Endothelial cell of umbilical vein (primary cell): ENCODE measurements around the gene CEACAM7. TPM values are rescaled to one million over a fixed set of nuclear protein-coding genes. Genes with fewer than 3 reads are reported as not detected.

Experiments
- BruUV-seq: library from RNA; stranded (reverse); fragments of 400-500 nt; replicated peaks from 2 replicates; lab custom pipeline; 2021; lab: Mats Ljungman, UMichigan
- CTCF ChIA-PET: fragments of 300-600, 350-600 bp; sonication (Branson Sonifier 250); formaldehyde crosslinking; loops from one replicate; lab custom pipeline; 2021; ENCODE audit warnings: antibody characterized with exemption, inconsistent platforms; lab: Charles Lee
- POLR2A ChIA-PET: fragments of 300-600, 350-600 bp; sonication (Branson Sonifier 250); formaldehyde crosslinking; loops from one replicate; lab custom pipeline; 2021; ENCODE audit warnings: antibody characterized with exemption, inconsistent platforms; lab: Charles Lee
- DNase-seq: peaks from one replicate; pipeline ENCODE4 v3.0.0-alpha.2; 2011; ENCODE audit warnings: low read depth, low spot score
- FAIRE-seq: peaks from 2 replicates; lab custom pipeline; 2011; peaks lifted over from hg19 to GRCh38; lab: Jason Lieb, UNC
- H2AFZ ChIP-seq: 2 replicates; pipeline ENCODE4 v1.6.0; 2012; ENCODE audit warnings: low read depth, low read length, control low read depth, inconsistent platforms
- H3K27ac ChIP-seq: 2 replicates; pipeline ENCODE4 v1.5.1; 2011; ENCODE audit warnings: low read depth, mild to moderate bottlenecking, control low read depth, low read length, moderate library complexity; ENCODE audit not compliant: insufficient read depth
- H3K27me3 ChIP-seq, 2 experiments: 2 replicates each; pipeline versions ENCODE4 v1.6.0 to v1.6.1; 2011; ENCODE audit warnings: low read length in 2 of 2, mixed read lengths in 1 of 2; ENCODE audit not compliant: control insufficient read depth in 2 of 2, insufficient read depth in 2 of 2
- H3K36me3 ChIP-seq, 2 experiments: 2 replicates in 1 of 2; 3 replicates in 1 of 2; pipeline ENCODE4 v1.5.1; 2011; ENCODE audit warnings: low read length in 2 of 2, mild to moderate bottlenecking in 1 of 2, moderate library complexity in 1 of 2; ENCODE audit not compliant: control insufficient read depth in 2 of 2, insufficient read depth in 2 of 2; ENCODE audit errors: extremely low read depth in 1 of 2
- H3K4me1 ChIP-seq: 3 replicates; pipeline ENCODE4 v1.5.1; 2011; ENCODE audit warnings: mild to moderate bottlenecking, low read length; ENCODE audit not compliant: control insufficient read depth, insufficient read depth; ENCODE audit errors: extremely low read depth
- H3K4me2 ChIP-seq: 2 replicates; pipeline ENCODE4 v1.6.1; 2011; ENCODE audit warnings: low read length, control low read depth, mixed read lengths; ENCODE audit not compliant: insufficient read depth
- H3K4me3 ChIP-seq, 3 experiments: fragments of 200-600 bp in 1 of 3; sonication (generic), shearing (Covaris generic) in 1 of 3; replicated peaks in 1 of 3; 2 replicates each; pipeline ENCODE4 v1.5.1; 2011 to 2016; ENCODE audit warnings: control low read depth in 3 of 3, low read length in 3 of 3, mild to moderate bottlenecking in 2 of 3, inconsistent platforms in 1 of 3, low read depth in 1 of 3, moderate library complexity in 1 of 3; ENCODE audit not compliant: insufficient read depth in 1 of 3
- H3K79me2 ChIP-seq: 2 replicates; pipeline ENCODE4 v1.6.0; 2012; ENCODE audit warnings: low read length, inconsistent platforms; ENCODE audit not compliant: control insufficient read depth, insufficient read depth
- H3K9ac ChIP-seq: replicated peaks from 2 replicates; pipeline ENCODE3; 2011; ENCODE audit warnings: low read length, control low read depth; ENCODE audit not compliant: insufficient read depth; ENCODE audit errors: extremely low read depth
- H3K9me1 ChIP-seq: replicated peaks from 3 replicates; pipeline ENCODE4 v1.6.0; 2011; ENCODE audit warnings: mild to moderate bottlenecking, low read length; ENCODE audit not compliant: control insufficient read depth, insufficient read depth; ENCODE audit errors: extremely low read depth
- H3K9me3 ChIP-seq: replicated peaks from 2 replicates; pipeline ENCODE4 v1.5.1; 2012; ENCODE audit warnings: low read length, inconsistent platforms; ENCODE audit not compliant: control insufficient read depth, insufficient read depth
- H4K20me1 ChIP-seq: replicated peaks from 2 replicates; pipeline ENCODE3; 2011; ENCODE audit warnings: mild to moderate bottlenecking, low read length; ENCODE audit not compliant: control insufficient read depth, insufficient read depth; ENCODE audit errors: extremely low read depth
- CTCF ChIP-seq, 2 donors: IDR thresholded peaks; 1 replicate in 1 of 2; 2 replicates in 1 of 2; pipeline ENCODE4 v1.5.1; 2011; ENCODE audit warnings: low read length in 2 of 2, mild to moderate bottlenecking in 2 of 2, moderate library complexity in 2 of 2, control low read depth in 1 of 2, inconsistent platforms in 1 of 2, low read depth in 1 of 2; ENCODE audit not compliant: insufficient read depth in 1 of 2; ENCODE audit errors: extremely low read depth in 1 of 2
- EZH2 ChIP-seq: IDR thresholded peaks from 2 replicates; pipeline ENCODE4 v1.6.1; 2012; ENCODE audit warnings: borderline replicate concordance, low read depth, mild to moderate bottlenecking, moderate library complexity, low read length, inconsistent platforms; ENCODE audit not compliant: severe bottlenecking
- FOS ChIP-seq: IDR thresholded peaks from 2 replicates; pipeline ENCODE4 v1.6.1; 2011; ENCODE audit warnings: mild to moderate bottlenecking, low read length, moderate library complexity, borderline replicate concordance; ENCODE audit not compliant: insufficient read depth
- GATA2 ChIP-seq: IDR thresholded peaks from 2 replicates; pipeline ENCODE4 v1.7.0; 2011; ENCODE audit warnings: low read depth, mild to moderate bottlenecking, moderate library complexity, mixed read lengths, low read length; ENCODE audit not compliant: insufficient read length, insufficient read depth
- JUN ChIP-seq: IDR thresholded peaks from 2 replicates; pipeline ENCODE4 v1.6.1; 2011; ENCODE audit warnings: borderline replicate concordance, low read depth; ENCODE audit not compliant: insufficient read length, insufficient read depth
- MAX ChIP-seq: IDR thresholded peaks from 2 replicates; pipeline ENCODE4 v1.6.1; 2011; ENCODE audit not compliant: insufficient read depth, insufficient read length
- MYC ChIP-seq: IDR thresholded peaks from one replicate; pipeline ENCODE4 v1.6.1; 2011; ENCODE audit warnings: mild to moderate bottlenecking, low read depth, low read length
- POLR2A ChIP-seq: IDR thresholded peaks from 2 replicates; pipeline ENCODE4 v1.6.1; 2012; ENCODE audit warnings: low read depth, mild to moderate bottlenecking, control low read depth, low read length
- POLR2AphosphoS5 ChIP-seq: IDR thresholded peaks from 2 replicates; pipeline ENCODE4 v1.6.1; 2012; ENCODE audit warnings: low read depth, mild to moderate bottlenecking, control low read depth, low read length, moderate library complexity; ENCODE audit not compliant: insufficient read depth
- dilution Hi-C: fragments of 300-500 bp; cut with MboI; formaldehyde crosslinking; loops from one replicate; pipeline ENCODE4 v1.15.0; 2019; ENCODE audit warnings: low sequenced_read_pairs; ENCODE audit not compliant: extremely low pct_ligation_motif_present
- intact Hi-C: fragments of 100-400 bp; cut with micrococcal nuclease; formaldehyde crosslinking; loops from one replicate; pipeline ENCODE4 v1.10.0; 2022
- polyA plus RNA-seq, 4 experiments: library from polyadenylated mRNA; depleted of rRNA in 3 of 4; stranded (reverse) in 3 of 4; unstranded in 1 of 4; fragments of >200 nt; gene quantifications; 2 replicates each; pipeline versions ENCODE4 v1.2.1 to v1.2.3, GENCODE V29; 2011 to 2012; ENCODE audit warnings: missing spikeins in 1 of 4
- total RNA-seq: library from RNA; stranded (reverse); gene quantifications from 2 replicates; pipeline ENCODE4 v1.2.3, GENCODE V29; 2021

Gene CEACAM7
- total and polyA plus RNA-seq, 2 donors (not counting 3 experiments of a cell fraction or from before 2014, with no cell fraction given), result 0.03 TPM; not detected in 1

GRCh38 chr19:41734585-41734984 lies 46.5 kb upstream of the CEACAM7 start:
- no peak for FAIRE-seq
- H3K27me3 ChIP-seq, result peaks cover 5 to 6% of the 10 kb centered on the region in 2 experiments
- H3K9me3 ChIP-seq, result no peaks in the 10 kb centered on the region
- no peaks in the 10 kb centered on the region for H4K20me1 ChIP-seq
- no peaks in the 10 kb centered on the region for H3K79me2 ChIP-seq
- no peaks in the 10 kb centered on the region for H3K9me1 ChIP-seq
- no peak for DNase-seq
- intact Hi-C loops (no loop called here), dilution Hi-C loops (no loop called here)
- ChIA-PET CTCF (interaction anchor here (1.8 kb wide), 1 partner anchor 19 kb away, joined by 13 read pairs; no protein-coding TSS in a partner anchor), POLR2A (no interaction called here)
- H3K4me3 ChIP-seq, result no peak overlapping the region
- H3K9ac ChIP-seq, result no peak overlapping the region
- no peak overlapping the region for H3K27ac ChIP-seq
- no peaks in the 10 kb centered on the region for H3K4me1 ChIP-seq
- TF ChIP-seq EZH2, result no peak
- no peak for TF ChIP-seq POLR2AphosphoS5
- no peak for TF ChIP-seq MYC
- TF ChIP-seq GATA2, result no peak
- no peak for TF ChIP-seq POLR2A
- no peak for TF ChIP-seq JUN
- no peak for TF ChIP-seq CTCF (IDR thresholded peaks at IDR 0.05; ENCODE audit: extremely low read depth in 1 of 2, insufficient read depth in 1 of 2, low read depth in 1 of 2, low read length in 2 of 2)
- TF ChIP-seq MAX, result no peak
- TF ChIP-seq FOS, result no peak
- H2AFZ ChIP-seq, result no peak overlapping the region
- H3K4me2 ChIP-seq, result no peak overlapping the region
- H3K36me3 ChIP-seq, result no peaks in the 10 kb centered on the region
- BruUV-seq, result no TSS peak
